ENCODE measurements around the gene PLA2G3.
"Not testable (repeated sequence)": the region's sequence is repeated elsewhere in the genome, so short reads cannot be mapped to it uniquely, and the experiment has no call there.

- TF ChIP-seq CTCF (IDR thresholded peaks at IDR 0.05; ENCODE audit: low read depth, low read length); EZH2phosphoT487 (IDR thresholded peaks at IDR 0.05; ENCODE audit: low read depth): not testable (repeated sequence)
Observed at GRCh38 chr22:31112547-31113091, 27.7 kb downstream of the PLA2G3 start.

Measured in OCI-LY3 (cell line).